Stomach (tissue), 9 donors: ENCODE data around the gene APOL3. TPM values are rescaled to one million over a fixed set of nuclear protein-coding genes. Genes with fewer than 3 reads are reported as not detected.

Source experiments
- DNase-seq, 2 donors: peaks; one replicate each; pipeline versions ENCODE4 v3.0.0 to v3.0.0-alpha.2; 2013 to 2019
- H3K27ac ChIP-seq, 5 donors: fragments of 200-600 bp in 4 of 5; sonication (generic) in 4 of 5; one replicate each; pipeline ENCODE4 v1.5.1; 2013 to 2019; ENCODE audit warnings: mild to moderate bottlenecking in 1 of 5, moderate library complexity in 1 of 5
- H3K27me3 ChIP-seq, 3 donors: fragments of 200-600 bp; sonication (generic); one replicate each; pipeline ENCODE4 v1.5.1; 2017 to 2019; ENCODE audit warnings: mixed run types in 1 of 3
- H3K36me3 ChIP-seq, 4 donors: fragments of 200-600 bp; sonication (generic); 1 replicate in 3 of 4; 2 replicates in 1 of 4; pipeline ENCODE4 v1.5.1; 2016 to 2019
- H3K4me1 ChIP-seq, 4 donors: fragments of 200-600 bp; sonication (generic); one replicate each; pipeline ENCODE4 v1.5.1; 2016 to 2019
- H3K4me3 ChIP-seq, 4 donors: fragments of 200-600 bp; sonication (generic) in 3 of 4; one replicate each; pipeline ENCODE4 v1.5.1; 2016 to 2019; ENCODE audit warnings: mild to moderate bottlenecking in 1 of 4
- H3K9me3 ChIP-seq, 4 donors: fragments of 200-600 bp; sonication (generic); one replicate each; pipeline ENCODE4 v1.5.1; 2016 to 2019
- EP300 ChIP-seq: sonication (generic); formaldehyde crosslinking; IDR thresholded peaks from one replicate; pipeline ENCODE4 v1.6.1; 2017; ENCODE audit warnings: antibody characterized with exemption
- POLR2A ChIP-seq, 4 donors: fragments of 450-650 bp; IDR thresholded peaks; one replicate each; pipeline ENCODE4 v1.6.1; 2016; ENCODE audit warnings: antibody characterized with exemption in 4 of 4, control low read depth in 2 of 4, mild to moderate bottlenecking in 1 of 4, moderate library complexity in 1 of 4
- POLR2AphosphoS5 ChIP-seq, 3 donors: sonication (generic); formaldehyde crosslinking; IDR thresholded peaks; one replicate each; pipeline ENCODE4 v1.6.1; 2016; ENCODE audit warnings: antibody characterized with exemption in 3 of 3
- whole genome bisulfite sequencing, 5 donors: extraction: QIAGEN DNeasy Blood & Tissue Kit in 3 of 5; methylation state at CpG; one replicate each; pipeline versions ENCODE4 v1.1.5 to v1.1.7; 2013 to 2018; 5-methylcytosine and 5-hydroxymethylcytosine counted together
- intact Hi-C: fragments of 100-400 bp; cut with DNase I; formaldehyde crosslinking; loops from one replicate; pipeline ENCODE4 v1.15.1; 2023; ENCODE audit warnings: low total_unique reads
- polyA plus RNA-seq, 3 donors: library from polyadenylated mRNA; stranded (reverse); fragments of 200-250 nt; gene quantifications; one replicate each; pipeline ENCODE4 v1.2.3, GENCODE V29; 2013
- total RNA-seq, 5 donors: library from RNA; depleted of rRNA; stranded (reverse); fragments of >200 nt; gene quantifications; one replicate each; pipeline versions ENCODE4 v1.1.0 to v1.2.3, GENCODE V29; 2014 to 2016
- TF ChIP-seq, protein P1 (sequence below), 7 experiments: fragments of 450-650 bp in 4 of 7; fragments of 200-600 bp in 3 of 7; sonication (generic) in 3 of 7; IDR thresholded peaks; one replicate each; pipeline ENCODE4 v1.5.1; 2016 to 2019; ENCODE audit warnings: antibody characterized with exemption in 7 of 7, control low read depth in 2 of 7, mild to moderate bottlenecking in 1 of 7
- donor health status: healthy with polysubstance abuse.
- donor health status: Bipolar disorder and iron deficiency.
- donor health status: healthy.

APOL3 gene
- total and polyA plus RNA-seq, 8 donors = 2.9 to 29.9 (median 15.6) TPM; not detected in 1

DNA sequence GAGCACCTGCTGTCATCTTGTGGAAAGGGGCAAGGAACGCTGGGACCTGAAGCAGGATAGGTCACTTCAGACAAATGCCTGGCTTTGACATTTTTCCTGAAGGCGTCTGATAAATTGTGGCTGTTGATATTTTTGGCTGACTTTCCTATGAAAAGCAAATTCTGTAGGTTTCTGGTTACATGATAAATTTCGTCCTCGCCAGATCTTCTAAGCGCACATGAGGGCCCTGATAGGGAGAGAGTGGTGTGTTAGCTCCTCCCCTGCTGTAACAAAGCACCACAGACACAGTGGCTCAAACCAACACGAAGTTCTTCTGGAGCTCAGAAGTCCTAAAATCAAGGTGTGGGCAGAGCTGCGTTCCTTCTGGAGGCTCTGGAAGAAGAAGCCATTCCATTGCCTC lies 21.5 kb upstream of the APOL3 start:
- H3K4me1 ChIP-seq = peaks cover 0 to 15% (median 3%) of the 10 kb centered on the region in 4 donors
- WGBS, 5 donors = 51 to 69% (median 64%) methylated on average over 7 of the region's 7 CpGs
- intact Hi-C loops = loop anchor here (5.0 kb wide), 1 partner anchor 35 kb away; no protein-coding TSS in a partner anchor
- no peaks in the 10 kb centered on the region for H3K27me3 ChIP-seq
- H3K27ac ChIP-seq = no peak overlapping the region
- H3K4me3 ChIP-seq = no peak overlapping the region
- TF ChIP-seq EP300 (no peak), POLR2A (IDR thresholded peaks at IDR 0.05) (no peak), POLR2AphosphoS5 (IDR thresholded peaks at IDR 0.05) (no peak)
- TF ChIP-seq, protein P1, sequence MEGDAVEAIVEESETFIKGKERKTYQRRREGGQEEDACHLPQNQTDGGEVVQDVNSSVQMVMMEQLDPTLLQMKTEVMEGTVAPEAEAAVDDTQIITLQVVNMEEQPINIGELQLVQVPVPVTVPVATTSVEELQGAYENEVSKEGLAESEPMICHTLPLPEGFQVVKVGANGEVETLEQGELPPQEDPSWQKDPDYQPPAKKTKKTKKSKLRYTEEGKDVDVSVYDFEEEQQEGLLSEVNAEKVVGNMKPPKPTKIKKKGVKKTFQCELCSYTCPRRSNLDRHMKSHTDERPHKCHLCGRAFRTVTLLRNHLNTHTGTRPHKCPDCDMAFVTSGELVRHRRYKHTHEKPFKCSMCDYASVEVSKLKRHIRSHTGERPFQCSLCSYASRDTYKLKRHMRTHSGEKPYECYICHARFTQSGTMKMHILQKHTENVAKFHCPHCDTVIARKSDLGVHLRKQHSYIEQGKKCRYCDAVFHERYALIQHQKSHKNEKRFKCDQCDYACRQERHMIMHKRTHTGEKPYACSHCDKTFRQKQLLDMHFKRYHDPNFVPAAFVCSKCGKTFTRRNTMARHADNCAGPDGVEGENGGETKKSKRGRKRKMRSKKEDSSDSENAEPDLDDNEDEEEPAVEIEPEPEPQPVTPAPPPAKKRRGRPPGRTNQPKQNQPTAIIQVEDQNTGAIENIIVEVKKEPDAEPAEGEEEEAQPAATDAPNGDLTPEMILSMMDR (IDR thresholded peaks at IDR 0.05) = no peak
- DNase-seq = no peak
- no peaks in the 10 kb centered on the region for H3K36me3 ChIP-seq
- H3K9me3 ChIP-seq = no peaks in the 10 kb centered on the region

GRCh38 chr22:36180928-36181327 lies 20.4 kb upstream of the APOL3 start:
- H3K4me3 ChIP-seq = no peak overlapping the region
- TF ChIP-seq, protein P1 (IDR thresholded peaks at IDR 0.05) = no peak
- TF ChIP-seq POLR2A (IDR thresholded peaks at IDR 0.05) = no peak
- TF ChIP-seq EP300 = no peak
- TF ChIP-seq POLR2AphosphoS5 (IDR thresholded peaks at IDR 0.05) = no peak
- intact Hi-C loops = loop anchor here (5.0 kb wide), 1 partner anchor 34 kb away; no protein-coding TSS in a partner anchor
- H3K4me1 ChIP-seq = peaks cover 0 to 15% (median 3%) of the 10 kb centered on the region in 4 donors
- H3K36me3 ChIP-seq = no peaks in the 10 kb centered on the region
- 85 to 95% (median 91%) methylated on average over 3 to 6 of the region's 6 CpGs for whole genome bisulfite sequencing, 5 donors
- no peaks in the 10 kb centered on the region for H3K27me3 ChIP-seq
- no peak for DNase-seq
- no peak overlapping the region for H3K27ac ChIP-seq
- H3K9me3 ChIP-seq = no peaks in the 10 kb centered on the region

DNA sequence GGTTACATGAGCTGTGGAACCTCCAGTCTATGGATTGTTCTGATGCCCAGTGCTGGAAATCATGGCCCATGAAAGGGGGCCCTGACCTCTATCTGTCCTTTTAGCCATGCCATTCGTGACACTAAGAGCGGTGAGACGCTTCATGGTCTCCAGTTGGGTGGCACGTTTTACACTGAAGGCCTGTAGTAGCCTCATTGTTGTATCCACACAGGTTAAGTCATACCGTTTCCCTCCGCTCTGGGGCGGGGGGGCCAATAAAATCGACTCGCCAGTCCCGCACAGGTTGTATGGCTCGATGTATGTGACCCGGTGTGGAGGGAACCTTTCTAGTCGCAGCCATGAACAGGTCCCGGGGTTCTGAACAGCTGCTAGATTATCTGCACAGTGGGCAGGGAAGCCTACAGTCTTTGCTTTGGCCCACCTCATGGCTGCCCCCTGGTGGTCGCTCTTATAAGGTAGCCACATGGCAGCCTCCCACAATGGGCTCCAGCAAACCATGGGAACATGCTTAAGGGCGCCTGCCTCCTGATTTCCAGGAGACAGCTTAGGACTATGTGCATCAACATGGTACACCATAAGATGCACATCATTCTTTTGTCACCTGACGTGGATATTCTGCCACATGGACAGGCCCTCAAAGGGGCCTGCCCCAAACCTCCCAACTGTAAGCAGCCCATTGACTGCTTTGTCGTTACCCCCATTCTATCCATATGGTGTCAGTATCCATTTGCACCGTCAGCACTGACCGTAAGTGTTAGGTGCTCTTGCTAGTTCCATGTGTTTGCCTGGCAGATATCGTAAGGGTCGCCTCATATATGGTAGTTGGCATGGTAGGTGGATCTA lies 19.7 kb upstream of the APOL3 start:
- no peaks in the 10 kb centered on the region for H3K27me3 ChIP-seq
- no peak overlapping the region for H3K4me3 ChIP-seq
- no peaks in the 10 kb centered on the region for H3K9me3 ChIP-seq
- peak; percentile 89 to 91 for DNase-seq
- H3K4me1 ChIP-seq = peaks cover 0 to 15% (median 3%) of the 10 kb centered on the region in 4 donors
- 49 to 57% (median 50%) methylated on average over 20 to 22 of the region's 22 CpGs for WGBS, 5 donors
- intact Hi-C loops = loop anchor here (5.0 kb wide), 1 partner anchor 33 kb away; no protein-coding TSS in a partner anchor
- H3K27ac ChIP-seq = no peak overlapping the region
- TF ChIP-seq, protein P1 (IDR thresholded peaks at IDR 0.05) = peak in 5 of 7 experiments; percentile 77 to 90 (median 89)
- TF ChIP-seq POLR2A (IDR thresholded peaks at IDR 0.05) (no peak), POLR2AphosphoS5 (IDR thresholded peaks at IDR 0.05) (peak in 1 of 3 donors; percentile 46)
- no peaks in the 10 kb centered on the region for H3K36me3 ChIP-seq

DNA sequence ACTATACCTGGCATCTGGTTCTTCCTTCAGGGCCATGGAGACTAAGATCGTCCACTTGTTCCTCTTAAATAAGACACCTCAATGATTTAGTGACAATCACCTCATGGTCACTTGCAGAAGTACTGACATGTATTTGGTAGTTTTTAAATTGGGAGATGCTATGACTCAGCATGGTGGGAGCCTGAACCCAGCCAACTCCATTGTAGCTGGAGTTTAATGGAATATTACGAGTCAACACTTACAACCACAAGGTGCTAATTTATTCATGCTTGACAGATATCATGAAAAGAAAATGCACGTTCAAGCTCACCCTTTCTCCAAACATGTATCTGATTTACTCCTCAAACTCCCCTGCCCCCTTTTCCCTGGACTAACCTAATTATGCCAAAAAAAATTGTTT lies 16.6 kb upstream of the APOL3 start:
- Histone ChIP-seq H3K4me1 (peaks cover 0 to 7% (median 3%) of the 10 kb centered on the region in 4 donors), H3K27me3 (no peaks in the 10 kb centered on the region), H3K4me3 (no peak overlapping the region), H3K36me3 (no peaks in the 10 kb centered on the region), H3K9me3 (no peaks in the 10 kb centered on the region), H3K27ac (no peak overlapping the region)
- WGBS, 5 donors = 76 to 87% (median 84%) methylated on average over 3 of the region's 3 CpGs
- TF ChIP-seq POLR2A (IDR thresholded peaks at IDR 0.05) = no peak
- DNase-seq = no peak
- intact Hi-C loops = no loop called here

DNA sequence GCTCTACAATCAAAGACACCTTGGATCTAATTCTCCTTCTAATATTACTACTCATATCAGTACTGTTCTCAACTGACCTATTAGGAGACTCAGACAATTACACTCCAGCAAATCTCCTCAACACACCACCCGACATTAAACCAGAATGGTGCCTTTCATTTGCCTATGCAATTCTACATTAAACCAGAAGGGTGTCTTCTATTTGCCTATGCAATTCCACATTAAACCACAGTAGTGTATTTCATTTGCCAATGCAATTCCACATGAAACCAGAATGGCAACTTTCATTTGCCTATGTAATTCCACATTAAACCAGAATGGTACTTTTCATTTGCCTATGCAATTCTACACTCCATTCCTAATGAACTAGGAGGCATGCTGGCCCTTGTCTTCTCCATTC lies 15.3 kb upstream of the APOL3 start:
- DNase-seq = no peak
- WGBS, 5 donors = 0 to 93% (median 39%) methylated on average over 1 of the region's 1 CpG
- no peaks in the 10 kb centered on the region for H3K36me3 ChIP-seq
- TF ChIP-seq, protein P1 (IDR thresholded peaks at IDR 0.05) = no peak
- no peak for TF ChIP-seq POLR2AphosphoS5 (IDR thresholded peaks at IDR 0.05)
- no peak for TF ChIP-seq EP300
- no peak for TF ChIP-seq POLR2A (IDR thresholded peaks at IDR 0.05)
- intact Hi-C loops = no loop called here
- peaks cover 0 to 7% (median 3%) of the 10 kb centered on the region in 4 donors for H3K4me1 ChIP-seq
- no peak overlapping the region for H3K27ac ChIP-seq
- H3K9me3 ChIP-seq = no peaks in the 10 kb centered on the region
- no peaks in the 10 kb centered on the region for H3K27me3 ChIP-seq
- no peak overlapping the region for H3K4me3 ChIP-seq
